GM18519 (cell line): ENCODE data around the gene ZNF814.
"Not testable (repeated sequence)": the region's sequence is repeated elsewhere in the genome, so short reads cannot be mapped to it uniquely, and the experiment has no call there.

Experiments used
- ATAC-seq: cut with Tn5 transposase; IDR thresholded peaks from one replicate; pipeline ENCODE4 v1.9.1; 2021; ENCODE audit warnings: mild to moderate bottlenecking, moderate library complexity; ENCODE audit not compliant: unreplicated experiment, low FRiP score

ZNF814 gene

DNA sequence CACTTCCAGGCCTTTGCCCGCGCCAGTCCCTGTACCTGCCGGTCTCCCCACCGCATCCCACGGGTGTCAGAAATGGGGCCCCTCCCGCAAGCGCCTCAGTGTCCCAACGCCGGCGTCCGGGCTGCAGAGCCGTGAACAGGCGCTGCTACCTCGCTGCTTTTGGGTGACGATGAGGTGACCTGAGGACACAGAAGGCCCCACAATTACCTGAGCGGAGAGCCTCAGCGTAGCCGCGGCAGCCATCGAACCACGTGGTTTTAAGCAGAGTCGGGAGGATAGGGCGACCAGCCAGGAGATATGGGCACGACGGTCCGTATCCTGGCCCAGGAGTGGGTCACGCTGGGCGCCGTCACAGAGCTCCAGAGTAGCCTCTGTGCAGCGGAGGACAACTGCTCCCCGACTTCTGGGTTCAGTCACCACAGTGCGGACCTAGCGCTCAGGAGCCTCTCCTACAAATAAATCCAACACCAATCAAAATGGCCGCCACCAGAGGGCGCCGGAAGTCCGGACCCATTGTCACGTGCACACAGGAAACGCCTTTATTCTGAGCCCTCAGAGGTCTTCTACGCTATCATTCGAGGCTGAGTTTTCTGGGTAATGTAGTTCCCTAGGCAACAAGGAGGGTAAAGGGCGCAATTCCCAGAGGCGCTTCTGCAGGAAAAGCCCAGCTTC lies at the start of gene ZNF814:
ZNF814 (minus strand) TSS at position 478 of the 672 bp plus-strand sequence; CDS start at position 243, 235 bp downstream.
- no peak for ATAC-seq

DNA sequence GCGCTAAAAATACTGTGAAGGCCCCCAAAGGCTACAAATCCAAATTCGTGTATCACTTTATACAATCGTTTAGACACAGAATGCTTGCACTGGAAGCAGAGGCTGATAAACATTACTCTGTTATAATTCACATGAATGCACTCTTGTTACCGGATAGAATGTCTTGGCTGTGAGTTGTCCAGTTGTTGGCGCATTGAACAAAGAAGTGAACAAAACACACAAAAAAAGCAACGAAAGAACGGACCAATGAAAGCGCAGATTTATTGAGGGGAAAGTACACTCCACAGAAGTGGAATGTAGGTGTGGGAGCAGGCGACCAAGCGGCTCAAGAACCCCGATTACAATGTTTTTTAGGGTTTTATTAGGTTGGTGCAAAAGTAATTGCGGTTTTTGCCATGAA lies 46.9 kb upstream of the ZNF814 start:
- no peak for ATAC-seq

DNA sequence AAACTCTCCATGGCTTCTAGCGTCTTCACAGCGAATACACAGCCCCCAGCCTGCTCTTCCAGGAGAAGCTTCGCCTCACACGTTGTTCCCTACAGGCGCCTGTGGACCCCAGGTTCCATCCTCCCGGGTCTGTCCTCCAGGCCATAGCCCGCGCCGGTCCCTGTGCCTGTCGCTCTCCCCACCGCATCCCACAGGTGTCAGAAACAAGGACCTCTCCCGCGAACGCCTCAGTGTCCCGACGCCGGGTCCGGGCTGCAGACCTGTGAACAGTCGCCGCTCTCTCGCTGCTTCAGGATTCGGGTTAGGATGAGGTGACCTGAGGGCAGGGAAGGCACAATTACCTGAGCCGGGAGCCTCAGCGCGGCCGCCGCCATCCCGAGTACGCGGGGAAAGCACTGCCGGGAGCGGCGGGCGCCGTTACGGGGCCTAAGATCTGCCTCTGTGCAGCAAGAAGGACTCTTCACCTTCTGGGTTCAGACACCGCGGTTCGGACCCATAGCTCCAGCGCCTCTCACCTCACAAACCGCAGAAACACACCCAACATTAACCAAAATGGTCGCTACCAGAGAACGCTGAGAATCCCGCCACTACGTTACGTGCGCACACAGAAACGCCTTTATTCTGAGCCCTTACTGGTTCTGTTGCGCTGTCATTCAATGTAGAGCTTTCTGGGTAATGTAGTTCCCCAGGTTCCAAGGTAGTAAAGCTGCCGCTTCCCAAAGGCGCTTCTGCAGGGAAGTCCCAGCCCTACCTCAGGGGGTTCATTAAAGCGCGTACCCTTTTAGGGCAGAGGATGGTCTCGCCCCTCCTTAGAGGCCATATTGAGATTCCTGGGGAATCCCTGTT lies 46.2 kb upstream of the ZNF814 start, which contains the start of gene ZNF418:
ZNF418 (minus strand) TSS at position 583 of the 846 bp plus-strand sequence. CDS start 1,580 bp downstream, outside the sequence.
- no peak for ATAC-seq

DNA sequence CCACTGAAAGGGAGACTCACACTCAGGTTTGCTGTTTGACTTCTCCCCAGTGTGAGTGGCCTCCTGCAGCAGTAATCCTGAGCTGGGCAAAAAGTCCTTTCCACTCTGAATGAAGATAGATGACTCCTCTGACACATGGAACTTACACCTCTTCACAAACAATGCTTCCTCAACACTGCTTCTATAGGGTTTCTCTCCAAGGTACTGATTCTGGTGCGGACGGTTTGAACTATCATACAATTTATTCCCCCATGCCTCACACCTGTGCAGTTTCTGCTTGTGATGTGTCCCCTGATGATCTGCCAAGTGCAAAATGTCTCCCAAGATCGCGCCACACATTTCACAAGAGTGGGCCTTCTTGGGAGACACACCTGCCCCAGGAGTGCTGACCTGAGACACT lies 38.8 kb upstream of the ZNF814 start:
- no peak for ATAC-seq

DNA sequence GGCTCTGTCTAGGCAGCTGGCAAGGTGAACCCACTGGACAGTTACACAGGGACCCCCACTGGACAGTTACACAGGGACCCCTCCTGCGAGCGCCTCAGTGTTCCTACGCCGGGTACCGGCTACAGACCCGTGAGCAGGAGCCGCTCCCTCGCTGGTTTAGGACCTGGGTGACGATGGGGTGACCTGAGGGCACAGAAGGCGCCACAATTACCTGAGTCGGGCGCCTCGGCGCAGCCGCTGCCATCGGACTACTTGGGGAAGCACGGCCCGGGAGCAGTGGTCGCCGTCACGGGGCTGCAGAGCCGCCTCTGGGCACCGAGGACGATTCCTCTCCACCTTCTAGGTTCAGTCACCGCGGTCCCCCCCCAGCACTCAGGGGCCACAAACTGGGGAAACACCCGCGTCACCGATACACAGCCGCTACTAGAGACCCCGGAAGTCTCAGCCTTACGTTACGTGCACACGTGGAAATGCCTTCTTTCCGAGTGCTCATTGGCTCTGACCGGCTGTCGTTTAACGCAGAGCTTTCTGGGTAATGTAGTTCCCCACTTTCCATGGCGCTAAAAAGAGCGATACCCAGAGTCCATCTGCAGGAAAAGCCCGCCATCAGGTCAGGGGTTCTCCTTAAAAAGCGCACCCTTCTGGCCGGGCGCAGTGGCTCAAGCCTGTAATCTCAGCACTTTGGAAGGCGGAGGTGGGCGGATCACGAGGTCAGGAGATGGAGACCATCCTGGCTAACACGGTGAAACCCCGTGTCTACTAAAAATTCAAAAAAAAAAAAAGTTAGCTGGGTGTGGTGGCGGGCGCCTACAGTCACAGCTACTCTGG lies 27.5 kb upstream of the ZNF814 start, which contains the start of gene ZNF417:
ZNF417 (minus strand) TSS at position 425 of the 828 bp plus-strand sequence; CDS start at position 244, 181 bp downstream.
- ATAC-seq, result peak; percentile 90

DNA sequence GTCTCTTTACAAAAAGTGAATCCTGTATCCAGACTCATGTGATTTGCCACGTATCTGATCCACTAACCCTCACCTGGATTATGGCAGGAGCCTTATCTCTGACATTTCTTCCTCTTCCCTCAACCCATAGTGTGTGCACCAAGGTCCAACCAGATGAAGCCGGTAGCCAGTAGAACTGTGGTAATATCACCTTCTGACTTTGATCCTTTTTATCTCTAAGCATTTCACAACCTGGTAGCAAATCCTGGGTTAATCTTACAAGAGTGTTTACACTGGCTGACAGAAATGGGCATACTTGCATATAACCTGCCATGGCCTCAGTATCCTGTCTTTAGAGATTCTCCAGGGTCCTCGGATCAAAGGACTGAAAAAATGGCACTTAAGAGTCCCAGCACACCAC lies 25.7 kb upstream of the ZNF814 start:
- ATAC-seq, result no peak

DNA sequence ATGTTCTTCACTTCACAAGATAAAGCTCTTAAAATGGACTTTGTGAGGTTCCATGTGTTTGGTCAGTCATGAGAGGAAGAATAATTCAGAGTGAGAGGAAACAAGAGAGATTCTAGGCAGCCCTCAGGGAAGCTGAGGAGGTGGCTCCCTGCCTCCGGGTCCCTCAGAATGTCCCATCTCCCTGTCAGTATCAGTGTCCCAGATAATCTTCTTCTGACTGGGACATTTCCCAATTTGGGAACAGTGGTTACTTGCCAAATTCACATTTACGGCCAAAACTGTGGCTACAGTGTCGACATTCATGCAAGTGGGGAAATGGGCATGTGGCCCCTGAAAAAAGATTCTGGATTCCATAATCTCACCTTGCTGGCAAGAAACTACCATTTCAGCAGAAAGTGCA lies 18.6 kb upstream of the ZNF814 start:
- ATAC-seq, result no peak

DNA sequence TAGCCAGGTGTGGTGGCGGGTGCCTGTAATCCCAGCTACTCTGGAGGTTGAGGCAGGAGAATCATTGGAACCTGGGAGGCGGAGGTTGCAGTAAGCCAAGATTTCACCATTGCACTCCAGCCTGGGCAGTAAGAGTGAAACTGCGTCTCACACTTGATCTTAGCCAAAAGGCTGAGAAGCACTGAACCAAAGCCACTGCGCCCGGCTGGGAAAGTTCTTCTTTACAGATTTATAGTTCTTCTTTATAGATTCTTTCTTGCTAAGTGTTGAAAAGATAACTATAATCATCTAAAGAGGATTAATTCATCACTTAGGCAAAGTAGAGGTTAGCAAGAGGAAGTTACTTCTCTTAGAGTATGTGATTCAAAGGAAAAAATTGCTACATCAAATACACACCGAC lies 16.4 kb upstream of the ZNF814 start:
- no peak for ATAC-seq

DNA sequence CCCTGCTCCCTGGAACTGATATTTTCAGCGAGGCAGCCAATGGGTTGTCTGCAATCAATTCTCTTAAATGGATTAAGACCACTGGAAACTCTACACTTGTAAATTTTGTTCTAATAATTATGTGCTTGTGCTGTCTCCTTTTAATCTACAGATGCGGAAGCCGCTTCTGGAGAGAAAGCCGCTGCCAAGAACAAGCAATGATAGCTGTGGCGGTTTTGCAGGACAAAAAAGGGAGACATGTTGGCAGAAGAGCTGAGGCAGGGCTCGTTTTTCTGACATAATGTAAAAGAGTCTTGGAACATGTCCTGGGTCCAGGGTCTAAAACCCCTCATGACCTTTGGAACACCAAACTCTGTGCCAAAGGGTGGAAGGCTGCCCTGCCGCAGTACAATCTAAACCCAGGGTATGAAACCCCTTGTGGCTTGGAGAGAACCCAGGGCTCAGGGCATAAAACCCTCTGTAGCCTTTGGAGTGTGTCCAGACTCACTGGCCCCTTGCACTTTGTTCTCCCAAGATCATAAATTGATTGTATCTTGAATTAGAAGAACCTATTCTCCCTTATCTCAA lies 14.9 kb upstream of the ZNF814 start:
- no peak for ATAC-seq

DNA sequence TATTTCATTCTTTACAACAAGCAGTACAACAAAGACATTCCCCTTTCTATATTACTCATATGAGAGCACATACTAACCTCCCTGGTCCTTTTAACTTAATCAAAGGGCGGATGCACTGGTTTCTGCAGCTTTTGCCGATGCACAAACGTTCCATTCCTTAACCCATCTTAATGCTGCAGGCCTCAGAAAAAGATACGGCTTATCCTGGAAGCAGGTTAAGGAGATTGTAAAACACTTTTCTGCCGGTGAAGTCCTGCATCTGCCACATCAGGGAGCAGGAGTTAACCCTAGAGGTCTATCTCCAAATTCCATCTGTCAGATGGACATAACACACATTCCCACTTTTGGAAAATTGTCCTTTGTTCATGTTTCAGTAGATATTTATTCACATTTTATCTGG lies 11.5 kb upstream of the ZNF814 start:
- ATAC-seq, result no peak

DNA sequence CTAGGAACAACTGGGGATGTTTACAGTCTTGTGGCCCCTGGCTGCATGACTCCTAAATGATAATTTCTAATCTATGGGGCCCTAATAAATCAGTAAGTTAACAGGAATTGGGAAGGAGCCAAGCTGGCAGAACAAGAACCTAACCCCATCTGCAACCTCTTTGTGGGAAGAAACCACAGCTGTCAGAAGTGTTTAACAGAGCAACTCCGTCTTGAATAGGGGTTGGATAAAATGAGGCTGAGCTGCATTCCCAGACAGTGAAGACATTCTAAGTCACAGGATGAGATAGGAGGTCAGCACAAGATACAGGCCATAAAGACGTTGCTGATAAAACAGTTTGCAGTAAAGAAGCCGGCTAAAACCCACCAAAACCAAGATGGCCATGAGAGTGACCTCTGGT lies 1.9 kb upstream of the ZNF814 start:
- ATAC-seq, result not testable (repeated sequence)

DNA sequence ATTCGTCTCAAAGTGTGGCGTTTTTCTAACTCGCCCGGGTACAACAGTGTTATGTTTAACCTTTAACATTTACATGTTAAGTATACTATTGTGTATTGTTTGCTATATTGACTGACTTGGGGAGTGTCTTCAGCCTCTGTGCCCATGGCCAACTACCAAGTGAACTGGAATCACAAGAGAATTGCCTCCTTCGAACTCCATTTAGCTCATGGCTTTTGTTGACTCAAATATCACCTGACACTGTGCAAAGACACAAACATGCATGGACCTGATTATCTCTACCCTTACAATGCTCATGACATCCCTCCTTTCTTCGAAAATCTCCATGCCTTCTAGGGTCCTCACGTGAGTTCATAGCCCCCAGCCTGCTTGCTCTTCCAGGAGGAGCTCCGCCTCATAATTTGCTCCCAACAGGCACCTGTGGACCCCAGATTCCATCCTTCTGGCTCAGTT lies 704 bp downstream of the ZNF814 start:
- no peak for ATAC-seq

DNA sequence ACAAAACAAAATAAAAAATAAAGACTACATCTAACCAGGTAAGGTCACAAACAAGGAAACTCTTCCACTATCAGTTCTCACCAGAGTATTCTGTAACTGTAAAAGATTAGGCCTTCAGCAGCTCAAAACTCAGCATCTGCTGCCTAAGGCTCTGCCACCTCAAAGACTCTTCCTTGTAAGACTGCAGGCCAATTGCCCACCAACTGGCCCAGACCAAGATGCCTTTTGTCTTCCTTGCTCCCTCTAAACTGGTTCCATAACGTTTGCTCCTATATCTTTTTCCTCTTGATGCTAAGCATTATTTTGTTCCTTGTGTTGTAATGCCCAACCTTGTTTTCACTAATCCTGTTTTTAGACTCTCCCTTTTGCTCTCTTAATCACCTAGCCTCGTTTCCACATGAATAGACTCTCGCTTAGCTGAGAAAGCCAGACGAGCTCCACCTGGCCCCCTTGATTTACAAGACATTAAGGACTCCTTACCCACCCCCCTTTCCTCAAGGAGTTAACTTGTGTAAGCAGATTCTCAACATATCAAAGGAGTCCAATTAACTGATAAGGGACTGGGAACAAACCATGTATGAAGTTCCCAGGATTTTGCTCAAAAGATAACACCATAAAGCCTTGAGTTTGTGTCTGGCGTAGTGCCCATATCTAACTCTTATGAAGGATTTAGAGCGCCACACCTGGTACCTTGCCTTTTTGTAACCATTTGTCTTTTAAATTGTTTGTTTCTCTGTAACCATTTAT lies 1.5 kb downstream of the ZNF814 start:
- no peak for ATAC-seq

DNA sequence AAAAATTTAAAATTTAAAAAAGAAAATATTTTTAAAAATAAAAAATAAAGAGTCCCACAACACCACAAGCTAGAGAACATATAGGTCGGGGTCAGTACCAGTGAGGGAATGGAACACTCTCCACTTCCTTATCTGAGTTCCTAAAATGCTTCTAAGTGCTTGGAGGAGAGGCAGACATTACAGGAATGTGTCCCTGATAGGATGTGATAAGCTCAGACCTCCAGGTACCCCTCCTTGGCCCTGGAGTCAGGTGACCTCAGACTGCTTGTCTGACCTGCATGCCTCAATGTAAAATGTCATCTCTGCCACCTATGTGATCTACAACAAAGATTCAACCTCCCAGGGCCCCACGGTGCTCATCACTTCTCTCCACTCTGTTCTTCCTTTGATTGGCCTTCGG lies 2.8 kb downstream of the ZNF814 start:
- no peak for ATAC-seq

DNA sequence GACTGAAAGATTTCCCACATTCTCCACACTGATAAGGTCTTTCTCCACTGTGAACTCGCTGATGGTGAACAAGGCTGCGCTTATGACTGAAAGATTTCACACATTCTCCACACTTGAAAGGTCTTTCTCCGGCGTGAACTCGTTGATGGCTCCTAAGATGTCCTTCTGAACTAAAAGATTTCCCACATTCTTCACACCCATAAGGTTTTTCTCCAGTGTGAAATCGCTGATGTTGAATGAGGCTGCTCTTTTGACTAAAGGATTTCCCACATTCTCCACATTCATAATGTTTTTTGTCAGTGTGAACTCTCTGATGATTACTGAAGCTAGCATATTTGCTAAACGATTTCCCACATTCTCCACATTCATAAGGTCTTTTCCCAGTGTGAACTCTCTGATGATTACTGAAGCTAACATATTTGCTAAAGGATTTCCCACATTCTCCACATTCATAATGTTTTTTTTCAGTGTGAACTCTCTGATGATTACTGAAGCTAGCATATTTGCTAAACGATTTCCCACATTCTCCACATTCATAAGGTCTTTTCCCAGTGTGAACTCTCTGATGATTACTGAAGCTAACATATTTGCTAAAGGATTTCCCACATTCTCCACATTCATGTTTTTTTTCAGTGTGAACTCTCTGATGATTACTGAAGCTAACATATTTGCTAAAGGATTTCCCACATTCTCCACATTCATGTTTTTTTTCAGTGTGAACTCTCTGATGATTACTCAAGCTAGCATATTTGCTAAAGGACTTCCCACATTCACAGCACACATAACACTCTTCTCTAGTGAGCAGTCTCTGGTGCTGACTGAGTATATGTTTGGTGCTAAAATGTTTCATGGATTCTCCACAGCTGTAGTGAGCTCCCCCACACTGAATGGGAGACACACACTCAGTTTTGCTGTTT lies 14.7 kb downstream of the ZNF814 start:
- not testable (repeated sequence) for ATAC-seq

DNA sequence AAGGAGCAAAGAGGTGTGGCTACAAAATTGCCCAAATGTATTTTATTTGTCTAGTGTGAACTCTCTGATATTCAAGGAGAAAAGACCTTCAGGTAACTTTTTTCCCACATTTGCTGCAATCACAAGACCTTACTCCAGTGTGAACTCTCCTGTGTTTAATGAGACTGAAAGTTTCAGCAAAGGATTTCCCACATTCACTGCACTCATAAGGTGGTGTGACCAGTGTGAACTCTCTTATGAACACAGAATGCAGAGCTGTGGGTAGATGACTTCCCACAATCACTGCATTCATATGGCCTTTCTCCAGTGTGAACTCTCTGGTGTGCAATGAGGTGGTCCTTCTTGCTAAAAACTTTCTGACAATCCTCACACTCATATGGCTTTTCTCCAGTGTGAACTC lies 16.4 kb downstream of the ZNF814 start:
- ATAC-seq, result no peak

DNA sequence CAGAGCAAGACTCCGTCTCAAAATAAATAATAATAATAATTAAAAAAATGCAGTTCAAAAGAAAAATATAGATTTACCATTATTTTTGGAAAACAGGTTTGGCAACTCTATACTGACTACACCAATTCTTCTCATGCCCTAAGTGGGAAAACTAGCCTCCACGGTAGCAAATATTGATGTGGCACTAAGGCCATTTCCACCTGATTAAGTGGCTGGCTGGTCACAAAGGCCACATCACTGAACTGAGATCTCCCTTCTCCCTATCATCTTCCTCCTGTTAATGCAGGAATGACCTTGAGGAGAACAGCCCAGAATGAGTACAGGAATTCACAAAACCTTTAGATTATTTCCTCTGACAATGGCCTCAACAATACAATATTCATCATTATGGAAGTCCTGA lies 18.6 kb downstream of the ZNF814 start:
- ATAC-seq, result no peak

DNA sequence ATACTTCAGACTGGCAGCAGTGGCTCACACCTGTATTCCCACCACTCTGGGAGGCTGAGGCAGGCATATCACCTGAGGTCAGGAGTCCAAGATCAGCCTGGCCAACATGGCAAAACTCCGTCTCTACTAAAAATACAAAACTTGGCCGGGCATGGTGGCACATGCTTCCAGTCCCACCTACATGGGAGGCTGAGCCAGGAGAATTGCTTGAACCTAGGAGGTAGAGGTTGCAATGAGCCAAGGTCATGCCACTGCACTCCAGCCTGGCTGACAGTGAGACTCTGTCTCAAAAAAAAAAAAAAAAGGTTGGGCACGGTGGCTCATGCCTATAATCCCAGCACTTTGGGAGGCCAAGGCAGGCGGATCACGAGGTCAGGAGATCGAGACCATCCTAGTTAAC lies 19.2 kb downstream of the ZNF814 start:
- ATAC-seq, result not testable (repeated sequence)
